ENCODE data around the gene N4BP3.

N4BP3 gene

DNA sequence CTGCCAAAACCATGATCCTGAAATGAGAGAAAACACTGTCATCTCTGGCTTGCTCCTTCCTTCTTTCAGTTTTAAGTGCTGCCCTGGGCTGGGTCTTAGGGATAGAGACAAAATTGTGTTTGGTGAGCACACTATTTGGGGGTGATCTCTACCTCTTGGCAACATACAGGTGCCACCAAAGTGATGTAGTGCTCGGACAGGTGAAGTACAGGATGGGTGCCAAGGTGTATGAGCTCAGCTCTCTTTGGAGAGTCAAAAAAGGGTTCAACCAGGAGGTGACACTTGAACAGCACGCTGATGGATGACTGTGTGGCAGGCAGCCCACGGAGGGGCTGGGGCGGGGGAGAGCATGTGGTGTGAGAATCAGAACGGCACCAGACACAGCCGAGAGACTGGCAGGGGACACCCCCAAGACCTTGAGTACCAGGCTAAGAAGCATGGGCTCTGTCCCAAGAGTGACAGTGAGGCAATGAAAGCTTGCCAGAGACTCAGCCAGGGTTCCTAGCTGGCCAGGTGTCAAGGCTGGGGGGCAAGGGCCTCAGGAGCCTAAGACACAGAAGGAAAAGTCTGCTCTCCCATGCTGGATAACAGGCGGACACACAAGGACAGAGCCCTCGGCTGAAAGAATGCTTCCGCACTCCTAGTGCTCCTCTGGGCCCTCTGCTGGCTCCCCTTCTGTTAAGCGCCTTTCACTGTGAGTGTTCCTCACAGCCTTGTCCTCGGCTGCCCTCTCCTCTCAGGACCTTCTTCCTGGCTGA, 37.8 kb downstream of the N4BP3 start:
- no peak for DNase-seq

DNA sequence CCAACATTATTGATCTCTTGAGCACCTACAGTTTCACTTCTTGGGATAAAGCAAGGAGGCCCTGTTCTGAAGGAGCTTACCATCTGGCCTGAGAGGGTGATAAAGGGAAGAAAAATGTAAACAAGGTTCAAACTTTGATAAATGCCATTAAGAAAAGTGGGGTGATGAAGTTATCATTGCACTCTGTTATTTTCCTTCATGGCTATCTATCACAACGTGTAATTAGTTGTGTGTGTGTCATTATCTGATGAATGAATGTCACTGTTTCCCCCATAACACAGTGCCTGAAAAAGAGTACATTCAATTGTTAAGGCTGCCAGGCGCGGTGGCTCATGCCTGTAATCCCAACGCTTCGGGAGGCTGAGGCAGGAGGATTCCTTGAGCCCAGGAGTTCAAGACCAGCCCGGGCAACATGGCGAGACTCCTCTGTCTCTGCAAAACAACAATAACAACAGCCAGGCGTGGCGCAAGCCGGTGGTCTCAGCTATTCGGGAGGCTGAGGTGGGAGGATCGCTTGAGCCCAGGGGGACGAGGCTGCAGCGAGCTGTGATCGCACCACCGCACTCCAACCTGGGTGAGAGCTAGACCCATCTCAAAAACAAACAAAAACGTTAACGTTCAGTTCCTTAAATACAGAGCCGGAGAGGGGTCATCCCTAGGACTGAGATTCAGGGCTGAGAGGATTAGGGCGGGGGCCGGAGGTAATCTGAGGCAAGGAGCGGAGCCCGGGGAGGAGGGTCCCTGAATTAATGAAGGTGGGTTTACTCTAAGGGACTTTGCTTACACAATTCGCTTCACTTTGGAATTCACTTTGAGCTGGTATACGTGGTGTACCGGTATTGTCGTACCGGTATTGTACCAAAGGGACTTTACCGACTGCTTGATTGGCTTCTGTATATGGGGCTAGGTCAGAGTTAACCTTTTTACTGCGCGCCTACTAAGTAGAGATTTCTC, 39.4 kb downstream of the N4BP3 start:
- DNase-seq: no peak

DNA sequence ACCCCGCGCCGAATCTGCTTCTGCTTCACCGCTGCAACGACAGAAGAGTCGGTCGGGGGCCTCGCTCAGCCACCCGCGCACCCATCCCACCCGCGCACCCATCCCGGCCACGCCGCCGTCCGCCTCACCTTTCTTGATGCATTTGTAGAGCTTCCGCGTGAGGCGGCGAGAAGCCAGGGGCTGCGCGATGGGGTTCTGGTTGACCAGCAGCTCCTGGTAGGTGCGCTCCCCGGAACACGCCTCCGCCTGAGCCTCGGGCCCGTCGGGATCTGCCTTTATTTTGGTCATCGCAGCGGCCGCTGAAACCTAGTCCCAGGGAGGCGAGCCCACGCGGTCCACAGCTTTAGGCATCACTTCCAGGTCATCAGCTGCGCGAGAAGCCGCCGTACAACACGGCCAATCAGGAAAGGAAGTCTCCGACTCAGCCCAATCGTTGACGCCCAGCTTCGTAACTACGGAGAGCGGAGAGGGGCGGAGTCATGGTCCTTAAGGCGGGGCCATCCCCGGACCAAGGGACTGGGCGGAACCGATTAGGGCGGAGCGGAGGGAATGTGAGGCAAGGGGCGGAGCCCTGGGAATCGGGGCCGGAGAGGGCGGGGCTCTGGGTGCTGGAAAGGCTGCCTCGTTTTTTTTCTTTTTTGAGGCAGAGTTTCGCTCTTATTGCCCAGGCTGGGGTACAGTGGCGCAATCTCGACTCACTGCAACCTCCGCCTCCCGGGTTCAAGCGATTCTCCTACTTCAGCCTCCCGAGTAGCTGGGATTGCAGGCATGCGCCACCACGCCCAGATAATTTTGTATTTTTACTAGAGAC, 40.4 kb downstream of the N4BP3 start, which contains the start of gene NHP2:
Gene NHP2 (minus strand): TSS at position 356 of the 811 bp plus-strand sequence. CDS start 68 bp downstream, at position 288.
- DNase-seq: peak; percentile 96

DNA sequence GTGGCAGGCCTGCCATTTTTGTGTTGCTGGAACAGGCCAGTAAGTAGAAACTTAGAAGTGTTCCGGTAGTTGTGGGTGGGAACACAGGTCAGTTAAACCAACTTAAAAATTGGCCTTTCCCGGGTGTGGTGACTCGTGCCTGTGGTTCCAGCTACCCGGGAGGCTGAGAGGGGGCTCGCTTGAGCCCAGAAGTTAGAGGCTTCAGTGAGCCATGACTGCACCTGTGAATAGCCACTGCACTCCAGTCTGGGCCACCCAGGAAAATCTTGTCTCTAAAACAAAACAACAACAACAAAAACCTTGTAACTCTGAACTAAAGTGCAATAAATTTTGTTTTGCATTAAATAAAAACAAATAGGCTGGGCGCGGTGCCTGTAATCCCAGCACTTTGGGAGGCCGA, 41.7 kb downstream of the N4BP3 start:
- DNase-seq: no peak

DNA sequence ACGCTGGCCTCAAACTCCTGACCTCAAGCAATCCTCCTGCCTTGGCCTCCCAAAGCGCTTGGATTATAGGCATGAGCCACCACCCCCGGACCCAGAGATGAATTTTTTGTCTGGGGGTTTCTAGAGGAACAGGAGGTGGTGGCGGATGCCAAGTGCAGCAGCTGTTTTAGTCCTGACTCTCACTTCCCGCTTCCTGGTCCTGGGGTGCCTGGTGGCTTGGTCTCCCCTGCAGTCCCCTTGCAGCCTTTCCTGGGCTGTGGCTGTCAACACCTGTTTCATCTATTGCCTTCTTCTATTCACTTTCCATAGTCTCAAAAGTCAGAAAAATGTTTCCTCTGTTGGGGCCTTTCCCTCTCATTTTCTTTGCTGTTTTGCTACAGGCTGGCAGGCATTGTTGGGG, 46.8 kb downstream of the N4BP3 start:
- no peak for DNase-seq

DNA sequence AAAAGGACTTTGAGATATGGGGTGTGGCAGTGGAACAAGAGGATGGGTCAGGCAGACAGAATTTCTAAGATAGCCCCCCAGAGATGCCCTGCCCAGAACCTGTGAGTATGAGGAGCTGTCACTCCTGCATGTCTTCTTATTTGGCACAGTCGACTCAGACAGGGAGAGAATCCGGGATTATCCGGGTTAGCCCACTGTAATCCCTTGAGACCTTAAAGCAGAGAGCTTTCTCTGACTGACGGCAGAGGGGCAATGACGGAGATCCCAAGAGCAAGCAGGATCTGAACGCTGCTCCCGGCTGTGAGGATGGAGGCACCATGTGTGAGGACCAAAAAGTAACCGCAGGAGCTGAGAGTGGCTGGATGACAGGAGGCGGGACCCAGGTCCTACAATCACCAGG, 49.1 kb downstream of the N4BP3 start:
- no peak for DNase-seq

DNA sequence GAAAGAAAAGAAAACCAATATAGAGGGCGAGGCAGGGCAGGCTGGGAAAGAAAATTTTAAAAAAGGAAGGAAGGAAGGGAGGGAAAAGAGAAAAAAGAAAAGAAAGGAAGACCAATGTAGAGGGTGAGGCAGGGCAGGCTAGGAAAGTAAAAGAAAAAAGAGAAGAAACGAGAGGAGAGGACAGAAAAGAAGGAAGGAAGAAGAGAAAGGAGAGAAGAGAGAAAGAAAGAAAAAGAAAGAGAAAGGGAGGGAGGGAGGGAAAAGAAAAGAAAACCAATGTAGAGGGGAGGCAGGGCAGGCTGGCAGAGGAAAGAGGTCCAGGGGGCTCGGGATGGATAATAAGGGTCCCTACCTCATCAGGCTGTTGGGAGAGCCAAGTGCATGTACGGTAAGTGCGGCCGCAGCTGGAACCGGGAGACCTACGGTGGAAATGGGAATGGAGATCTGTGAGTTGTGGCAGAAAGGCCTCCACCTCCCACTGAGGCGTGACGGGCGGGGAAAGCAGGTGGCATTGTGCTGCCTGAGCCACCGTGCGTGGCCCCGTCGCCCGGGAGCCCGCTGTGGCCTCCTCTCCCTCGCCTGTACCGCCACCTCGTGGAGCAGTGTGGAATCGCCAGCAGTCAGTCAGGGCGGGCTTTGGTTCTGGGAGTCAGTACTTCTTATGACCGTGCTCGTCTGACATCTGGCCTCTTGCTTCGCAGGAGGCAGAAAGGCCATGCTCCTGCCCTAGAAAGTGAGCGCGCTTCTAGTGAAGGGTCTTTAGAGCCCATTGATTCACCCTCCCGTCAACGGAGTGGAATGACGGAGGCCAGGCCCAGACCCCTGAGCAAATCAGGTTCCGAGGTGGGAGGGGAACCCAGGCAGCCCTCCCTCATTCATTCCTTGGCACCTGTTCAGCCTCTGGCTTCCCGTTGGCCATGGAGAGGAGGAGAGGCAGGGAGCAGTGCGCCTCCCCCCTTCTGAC, 50.7 kb downstream of the N4BP3 start:
- DNase-seq: peak; percentile 83

DNA sequence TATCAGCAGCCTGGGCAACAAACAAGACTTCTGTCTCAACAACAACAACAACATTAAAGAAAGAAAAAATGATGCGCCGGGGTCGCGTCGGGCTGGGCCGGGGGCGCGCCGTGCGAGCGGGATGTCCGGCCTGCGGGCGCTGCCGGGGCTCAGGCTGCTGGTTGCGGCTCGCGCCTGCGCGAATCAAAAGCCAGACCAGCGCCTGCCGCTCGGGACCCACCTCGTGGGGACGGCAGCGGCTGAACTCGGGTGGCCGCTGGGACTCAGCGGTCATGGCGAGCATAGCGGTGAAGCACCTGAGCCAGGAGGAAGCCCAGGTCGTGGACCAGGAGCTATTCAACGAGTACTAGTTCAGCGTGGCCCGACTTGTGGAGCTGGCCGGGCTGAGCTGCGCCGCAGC, 52.2 kb downstream of the N4BP3 start:
- no peak for DNase-seq

DNA sequence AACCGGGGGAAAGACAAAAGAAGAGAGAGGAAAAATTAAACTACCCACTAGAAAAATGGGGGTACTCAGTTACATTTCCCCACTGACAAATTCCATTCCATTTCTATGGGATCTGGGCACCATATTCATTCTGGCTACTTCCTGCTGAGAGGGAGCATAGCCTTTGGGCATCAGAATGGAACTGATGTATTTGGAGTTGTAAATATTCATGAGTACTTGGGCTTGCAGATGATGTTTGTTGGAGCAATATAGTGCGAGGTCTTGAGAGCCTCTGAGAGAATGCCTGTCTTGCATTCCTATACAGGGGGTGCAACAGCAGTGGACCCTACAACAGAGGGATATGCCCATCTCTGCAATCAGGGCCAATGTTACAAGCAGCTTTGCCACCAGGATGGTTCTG, 57.1 kb downstream of the N4BP3 start:
- DNase-seq: no peak

DNA sequence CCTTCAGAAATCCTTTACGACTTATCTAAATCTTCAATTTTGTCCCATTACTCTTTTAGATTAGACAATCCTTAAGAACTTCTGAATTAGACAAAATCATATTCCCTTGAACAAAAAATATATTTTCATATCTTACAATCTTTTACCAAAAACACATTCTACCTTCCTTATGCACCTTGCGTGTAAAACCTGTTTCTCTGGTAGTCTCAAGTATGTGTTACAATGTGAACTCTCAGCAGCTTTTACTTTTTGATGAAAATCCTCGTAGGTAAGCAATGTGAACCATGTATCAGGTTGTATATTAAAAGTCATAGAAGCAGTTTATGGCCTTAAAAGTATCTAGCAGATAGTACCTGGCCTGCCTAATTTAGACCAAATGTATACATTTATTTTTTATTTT, 61.1 kb downstream of the N4BP3 start:
- DNase-seq: no peak

Data from central memory CD4-positive, alpha-beta T cell (primary cell).